SK-N-MC (cell line): ENCODE results near the gene SFSWAP.
"Not testable (repeated sequence)": the region's sequence is repeated elsewhere in the genome, so short reads cannot be mapped to it uniquely, and the experiment has no call there.

Experiments used
- DNase-seq: peaks from one replicate; pipeline ENCODE4 v3.0.0-alpha.2; 2011; ENCODE audit warnings: low read depth, low spot score
- H3K27ac ChIP-seq: fragments of 200-600 bp; sonication (generic); 2 replicates; pipeline ENCODE4 v1.5.1; 2016; ENCODE audit warnings: mixed run types
- H3K36me3 ChIP-seq: fragments of 200-600 bp; sonication (generic); 2 replicates; pipeline ENCODE4 v1.6.1; 2017; ENCODE audit warnings: antibody characterized with exemption, low read length, mixed read lengths; ENCODE audit not compliant: insufficient read depth
- H3K4me3 ChIP-seq: fragments of 200-600 bp; sonication (generic); 2 replicates; pipeline ENCODE4 v1.5.1; 2016
- H3K9ac ChIP-seq: fragments of 200-600 bp; sonication (generic); 2 replicates; pipeline ENCODE4 v1.8.0; 2017; ENCODE audit warnings: mixed run types, mixed read lengths; ENCODE audit not compliant: insufficient read length
- H3K9me3 ChIP-seq: fragments of 200-600 bp; sonication (generic); 2 replicates; pipeline ENCODE4 v1.6.1; 2017; ENCODE audit warnings: low read depth, mild to moderate bottlenecking, antibody characterized with exemption, low read length, moderate library complexity, mixed read lengths
- EZH2 ChIP-seq: fragments of 200-600 bp; sonication (generic); IDR thresholded peaks from one replicate; pipeline ENCODE4 v1.6.1; 2017; ENCODE audit warnings: antibody characterized with exemption
- FOXP2 ChIP-seq: optimal IDR thresholded peaks from 2 replicates; pipeline ENCODE3; 2011; ENCODE audit warnings: mild to moderate bottlenecking, moderate library complexity; ENCODE audit not compliant: insufficient read depth; ENCODE audit errors: extremely low read length, control extremely low read depth
- POLR2AphosphoS5 ChIP-seq: IDR thresholded peaks from 2 replicates; pipeline ENCODE4 v1.6.1; 2012; ENCODE audit warnings: mild to moderate bottlenecking, low read depth, low read length, borderline replicate concordance

The SFSWAP gene

GRCh38 chr12:131672311-131672940 is 38.5 kb upstream of the SFSWAP start:
- DNase-seq, result no peak
- no peak overlapping the region for H3K9ac ChIP-seq

GRCh38 chr12:131672941-131673887 is 37.7 kb upstream of the SFSWAP start:
- no peak overlapping the region for H3K27ac ChIP-seq
- no peak overlapping the region for H3K4me3 ChIP-seq
- no peak for DNase-seq
- no peak overlapping the region for H3K9ac ChIP-seq
- H3K36me3 ChIP-seq, result no peaks in the 10 kb centered on the region
- no peaks in the 10 kb centered on the region for H3K9me3 ChIP-seq
- no peak for TF ChIP-seq POLR2AphosphoS5
- TF ChIP-seq FOXP2, result no peak
- no peak for TF ChIP-seq EZH2

More at GRCh38 chr12:131672311-131672940, 38.5 kb upstream of the SFSWAP start:
- no peaks in the 10 kb centered on the region for H3K9me3 ChIP-seq
- H3K36me3 ChIP-seq, result no peaks in the 10 kb centered on the region
- TF ChIP-seq FOXP2 (no peak), POLR2AphosphoS5 (no peak), EZH2 (no peak)
- H3K4me3 ChIP-seq, result no peak overlapping the region
- H3K27ac ChIP-seq, result no peak overlapping the region

GRCh38 chr12:131673888-131674257 is 37.0 kb upstream of the SFSWAP start:
- no peak overlapping the region for H3K4me3 ChIP-seq
- no peaks in the 10 kb centered on the region for H3K9me3 ChIP-seq
- no peak for DNase-seq
- H3K27ac ChIP-seq, result no peak overlapping the region
- TF ChIP-seq EZH2 (no peak), POLR2AphosphoS5 (no peak), FOXP2 (no peak)
- H3K36me3 ChIP-seq, result no peaks in the 10 kb centered on the region
- no peak overlapping the region for H3K9ac ChIP-seq

GRCh38 chr12:131674373-131674772 is 36.5 kb upstream of the SFSWAP start:
- Histone ChIP-seq H3K9me3 (no peaks in the 10 kb centered on the region), H3K36me3 (no peaks in the 10 kb centered on the region), H3K27ac (no peak overlapping the region), H3K4me3 (no peak overlapping the region), H3K9ac (no peak overlapping the region)
- no peak for DNase-seq
- TF ChIP-seq EZH2, result no peak
- TF ChIP-seq POLR2AphosphoS5, result no peak
- no peak for TF ChIP-seq FOXP2

- H3K9ac ChIP-seq, result no peak overlapping the region
- no peak for DNase-seq
- no peak overlapping the region for H3K27ac ChIP-seq
- TF ChIP-seq POLR2AphosphoS5, result no peak
- H3K36me3 ChIP-seq, result no peaks in the 10 kb centered on the region
- no peaks in the 10 kb centered on the region for H3K9me3 ChIP-seq
- no peak overlapping the region for H3K4me3 ChIP-seq
These were observed 35.5 kb upstream of the SFSWAP start for GRCh38 chr12:131675126-131676080.

GRCh38 chr12:131676544-131676943 is 34.3 kb upstream of the SFSWAP start:
- no peaks in the 10 kb centered on the region for H3K36me3 ChIP-seq
- H3K9me3 ChIP-seq, result no peaks in the 10 kb centered on the region
- no peak overlapping the region for H3K9ac ChIP-seq
- H3K4me3 ChIP-seq, result no peak overlapping the region
- no peak for DNase-seq
- H3K27ac ChIP-seq, result no peak overlapping the region
- no peak for TF ChIP-seq FOXP2
- TF ChIP-seq POLR2AphosphoS5, result no peak
- no peak for TF ChIP-seq EZH2

GRCh38 chr12:131677067-131677466 is 33.8 kb upstream of the SFSWAP start:
- not testable (repeated sequence) for H3K9me3 ChIP-seq, H3K27ac ChIP-seq, H3K36me3 ChIP-seq, DNase-seq, H3K4me3 ChIP-seq, H3K9ac ChIP-seq

- TF ChIP-seq FOXP2, result no peak
- no peak for TF ChIP-seq POLR2AphosphoS5
- no peak for TF ChIP-seq EZH2
- Histone ChIP-seq H3K27ac (no peak overlapping the region), H3K4me3 (no peak overlapping the region), H3K36me3 (no peaks in the 10 kb centered on the region), H3K9me3 (no peaks in the 10 kb centered on the region), H3K9ac (no peak overlapping the region)
- DNase-seq, result no peak
These were observed 33.2 kb upstream of the SFSWAP start for GRCh38 chr12:131677699-131678098.

GRCh38 chr12:131678389-131679181 is 32.3 kb upstream of the SFSWAP start:
- not testable (repeated sequence) for H3K9me3 ChIP-seq, H3K4me3 ChIP-seq, DNase-seq, H3K9ac ChIP-seq, H3K36me3 ChIP-seq, H3K27ac ChIP-seq

GRCh38 chr12:131679186-131679585 is 31.7 kb upstream of the SFSWAP start:
- not testable (repeated sequence) for H3K27ac ChIP-seq, H3K9ac ChIP-seq, H3K36me3 ChIP-seq, DNase-seq, H3K4me3 ChIP-seq, H3K9me3 ChIP-seq

GRCh38 chr12:131679816-131680215 is 31.1 kb upstream of the SFSWAP start:
- not testable (repeated sequence) for H3K9ac ChIP-seq, DNase-seq, H3K27ac ChIP-seq, H3K4me3 ChIP-seq, H3K9me3 ChIP-seq, H3K36me3 ChIP-seq
